GM13977 (cell line): ENCODE measurements around the gene CISD1.

ENCODE experiments used
- DNase-seq: peaks from one replicate; pipeline ENCODE4 v3.0.0; 2012; ENCODE audit warnings: low spot score
- in situ Hi-C: fragments of 300-500 bp; cut with MboI; formaldehyde crosslinking; loops from one replicate; pipeline ENCODE4 v1.12.0; 2022; ENCODE audit warnings: low sequenced_read_pairs, low pct_unique_long_range_greater_than_20kb, mixed read lengths, inconsistent platforms; ENCODE audit not compliant: unreplicated experiment
- TF ChIP-seq, protein P1 (sequence below): IDR thresholded peaks from 2 replicates; pipeline ENCODE4 v1.5.1; 2012; ENCODE audit warnings: mild to moderate bottlenecking, control low read depth; ENCODE audit not compliant: insufficient read depth; ENCODE audit errors: extremely low read depth, missing control alignments

CISD1 gene

DNA sequence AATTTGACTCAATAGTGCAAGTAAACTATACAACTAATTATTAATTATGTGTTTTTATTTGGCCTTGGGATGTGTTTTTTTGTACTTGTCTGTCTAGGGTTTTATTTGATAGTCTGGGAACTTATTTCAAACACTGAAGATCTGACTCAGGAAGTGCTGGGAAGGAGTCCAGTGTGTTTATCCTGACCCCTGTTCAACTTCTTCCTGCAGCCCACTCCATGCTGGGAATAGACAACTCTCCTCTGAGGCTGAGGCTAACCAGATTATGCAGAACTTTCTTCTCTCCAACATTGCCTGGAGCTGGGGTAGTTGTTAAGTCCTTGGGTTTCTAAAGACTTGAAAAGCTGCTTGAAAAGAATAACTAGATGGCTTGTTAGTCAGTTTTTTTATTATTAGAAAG lies 6.9 kb downstream of the CISD1 start:
- TF ChIP-seq, protein P1, sequence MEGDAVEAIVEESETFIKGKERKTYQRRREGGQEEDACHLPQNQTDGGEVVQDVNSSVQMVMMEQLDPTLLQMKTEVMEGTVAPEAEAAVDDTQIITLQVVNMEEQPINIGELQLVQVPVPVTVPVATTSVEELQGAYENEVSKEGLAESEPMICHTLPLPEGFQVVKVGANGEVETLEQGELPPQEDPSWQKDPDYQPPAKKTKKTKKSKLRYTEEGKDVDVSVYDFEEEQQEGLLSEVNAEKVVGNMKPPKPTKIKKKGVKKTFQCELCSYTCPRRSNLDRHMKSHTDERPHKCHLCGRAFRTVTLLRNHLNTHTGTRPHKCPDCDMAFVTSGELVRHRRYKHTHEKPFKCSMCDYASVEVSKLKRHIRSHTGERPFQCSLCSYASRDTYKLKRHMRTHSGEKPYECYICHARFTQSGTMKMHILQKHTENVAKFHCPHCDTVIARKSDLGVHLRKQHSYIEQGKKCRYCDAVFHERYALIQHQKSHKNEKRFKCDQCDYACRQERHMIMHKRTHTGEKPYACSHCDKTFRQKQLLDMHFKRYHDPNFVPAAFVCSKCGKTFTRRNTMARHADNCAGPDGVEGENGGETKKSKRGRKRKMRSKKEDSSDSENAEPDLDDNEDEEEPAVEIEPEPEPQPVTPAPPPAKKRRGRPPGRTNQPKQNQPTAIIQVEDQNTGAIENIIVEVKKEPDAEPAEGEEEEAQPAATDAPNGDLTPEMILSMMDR = no peak
- no peak for DNase-seq
- in situ Hi-C loops = no loop called here

DNA sequence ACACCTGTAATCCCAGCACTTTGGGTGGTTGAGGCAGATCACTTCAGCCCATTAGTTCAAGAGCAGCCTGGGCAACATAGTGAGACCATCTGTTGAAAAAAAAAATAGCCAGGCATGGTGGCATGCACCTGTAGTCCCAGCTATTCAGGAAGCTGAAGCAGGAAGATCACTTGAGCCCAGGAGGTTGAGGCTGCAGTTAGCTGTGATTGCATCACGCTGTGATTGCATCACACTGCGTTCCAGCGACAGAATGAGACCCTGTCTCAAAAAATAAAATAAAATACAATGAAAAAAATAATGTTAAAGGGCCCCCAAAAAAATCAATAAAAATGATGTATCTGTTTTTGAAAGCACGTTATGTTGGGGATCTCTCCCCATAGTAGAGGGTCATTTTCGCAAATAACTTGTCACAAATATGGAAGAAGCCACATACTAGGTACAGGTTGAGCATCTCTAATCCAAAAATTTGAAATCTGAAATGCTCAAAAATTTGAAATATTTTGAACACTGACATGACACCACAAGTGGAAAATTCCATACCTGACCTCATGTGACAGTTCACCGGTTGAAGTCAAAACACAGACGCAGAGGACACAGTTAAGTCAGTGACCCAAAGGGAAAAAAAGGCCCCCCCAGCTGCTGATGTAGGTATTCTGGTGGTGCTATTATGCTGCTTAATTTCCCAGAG lies 9.5 kb downstream of the CISD1 start:
- DNase-seq = no peak
- TF ChIP-seq, protein P1 = no peak
- in situ Hi-C loops = no loop called here

DNA sequence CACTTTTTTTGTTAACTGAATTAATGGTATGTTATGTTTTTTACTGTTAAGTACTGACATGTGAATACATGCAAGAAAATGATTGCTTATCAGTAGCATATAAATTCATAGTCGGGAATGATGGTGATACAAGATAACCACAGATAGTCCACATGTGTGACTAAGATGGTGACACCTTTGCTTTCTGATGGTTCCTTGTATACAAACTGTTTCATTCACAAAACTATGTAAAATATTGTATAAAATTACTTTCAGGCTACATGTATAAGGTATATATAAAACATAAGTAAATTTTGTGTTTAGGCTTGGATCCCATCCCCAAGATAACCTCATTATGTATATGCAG lies 10.0 kb downstream of the CISD1 start:
- TF ChIP-seq, protein P1 = no peak
- in situ Hi-C loops = no loop called here
- DNase-seq = no peak

DNA sequence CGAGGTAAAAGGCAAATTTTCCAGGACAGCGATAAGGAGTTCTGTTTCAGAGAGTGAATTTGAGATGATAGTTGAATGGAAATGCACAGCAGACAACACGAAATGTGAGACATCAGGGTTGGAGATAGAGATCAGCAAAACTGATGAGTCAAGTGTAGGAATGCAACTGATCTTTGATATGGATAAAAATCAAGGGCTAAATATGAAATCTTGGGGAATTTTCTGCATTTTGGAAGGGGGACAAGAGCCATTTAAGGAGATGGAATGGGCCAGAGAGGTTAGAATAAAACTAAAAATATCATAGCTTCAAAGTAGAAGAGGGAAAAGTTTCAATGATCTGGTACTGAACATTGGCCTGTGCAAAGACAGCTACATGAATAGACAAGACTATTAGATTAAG lies 11.5 kb downstream of the CISD1 start:
- TF ChIP-seq, protein P1 = no peak
- in situ Hi-C loops = loop anchor here (10.0 kb wide), 1 partner anchor 96 kb away; no protein-coding TSS in a partner anchor
- DNase-seq = no peak

DNA sequence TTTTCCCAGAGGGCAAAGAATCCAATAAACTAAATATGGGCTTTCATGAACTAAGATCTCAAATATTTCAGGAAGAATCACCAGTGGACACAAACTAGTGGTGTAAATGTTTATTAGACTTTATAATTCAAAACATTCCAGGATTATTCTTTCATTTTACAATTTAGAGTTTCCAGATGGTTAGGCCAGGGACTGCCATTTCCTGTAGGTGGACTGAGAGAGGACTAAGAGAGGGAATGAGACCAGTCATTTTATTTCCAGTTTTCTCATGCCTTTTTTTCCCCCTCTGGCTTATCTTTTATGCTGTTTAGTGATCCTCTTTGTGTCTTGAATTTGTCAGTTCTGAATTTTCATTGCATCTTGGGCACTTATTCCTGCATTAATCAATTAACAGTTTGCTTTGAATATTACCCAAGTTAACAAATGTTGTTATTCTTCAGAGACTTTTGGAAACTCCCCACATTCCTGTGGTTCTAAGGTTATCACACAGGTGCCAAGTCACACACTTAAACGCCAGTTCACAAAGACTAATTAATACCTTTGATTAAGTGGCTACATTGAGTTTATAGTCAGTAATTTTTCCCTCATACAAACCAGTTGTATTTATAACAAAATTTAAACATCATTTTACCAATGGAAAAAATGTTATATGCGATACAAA lies 12.3 kb downstream of the CISD1 start:
- TF ChIP-seq, protein P1 = no peak
- no peak for DNase-seq
- in situ Hi-C loops = loop anchor here (10.0 kb wide), 1 partner anchor 96 kb away; no protein-coding TSS in a partner anchor

DNA sequence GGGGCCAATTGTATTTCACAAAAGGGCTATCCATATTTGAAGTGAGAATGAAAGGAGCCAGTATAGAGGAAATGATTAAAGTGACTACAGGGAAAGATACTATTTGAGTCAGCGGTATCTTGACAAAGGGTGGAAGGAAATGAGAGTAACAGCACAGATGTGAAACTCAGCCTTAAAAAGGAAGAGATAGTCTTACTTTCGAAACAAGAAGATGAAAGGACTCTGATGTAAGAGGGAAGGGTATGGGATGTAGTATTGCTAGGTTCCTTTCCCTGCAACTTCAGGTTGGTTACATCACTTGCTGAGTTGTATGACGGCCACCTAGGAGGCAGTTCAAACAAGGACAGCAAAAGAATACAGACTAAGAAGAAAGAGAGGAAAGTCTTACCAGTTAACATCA lies 13.7 kb downstream of the CISD1 start:
- peak; percentile 46 for DNase-seq
- in situ Hi-C loops = loop anchor here (10.0 kb wide), 1 partner anchor 98 kb away; no protein-coding TSS in a partner anchor
- TF ChIP-seq, protein P1 = no peak
